Stimulated activated CD4-positive, alpha-beta T cell treated with anti-CD3 and anti-CD28 coated beads, Interleukin-1b, Interleukin-23, amount 100 ng/mL, for 24 hours (primary cell): Measurements from ENCODE around the gene RILPL1.
"Not testable (repeated sequence)": the region's sequence is repeated elsewhere in the genome, so short reads cannot be mapped to it uniquely, and the experiment has no call there.

Experiments
- DNase-seq, 4 experiments: peaks; one replicate each; pipeline ENCODE4 v3.0.0-alpha.2; 2020; ENCODE audit warnings: low read depth in 4 of 4, low spot score in 1 of 4

The RILPL1 gene

DNA sequence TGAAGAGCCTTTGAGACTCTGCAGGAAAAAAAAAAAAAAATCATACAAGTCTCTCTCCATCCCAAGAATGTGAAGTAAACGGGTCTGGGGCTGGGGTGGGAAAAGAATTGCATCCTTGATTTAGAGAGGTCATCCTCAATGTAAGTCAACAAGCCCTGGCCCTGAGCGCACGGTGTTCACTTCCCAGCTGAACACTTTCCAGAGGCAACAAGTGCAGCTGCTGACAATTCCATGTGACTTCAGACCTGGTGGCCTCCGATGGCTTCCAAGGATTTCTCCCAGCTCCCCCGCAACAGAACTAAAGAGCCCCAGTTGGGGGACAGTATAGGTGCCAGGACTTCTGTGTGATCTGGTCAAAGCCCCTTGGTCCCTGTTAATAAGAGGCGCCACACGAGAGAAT, 2.4 kb downstream of the RILPL1 start:
- no peak for DNase-seq

DNA sequence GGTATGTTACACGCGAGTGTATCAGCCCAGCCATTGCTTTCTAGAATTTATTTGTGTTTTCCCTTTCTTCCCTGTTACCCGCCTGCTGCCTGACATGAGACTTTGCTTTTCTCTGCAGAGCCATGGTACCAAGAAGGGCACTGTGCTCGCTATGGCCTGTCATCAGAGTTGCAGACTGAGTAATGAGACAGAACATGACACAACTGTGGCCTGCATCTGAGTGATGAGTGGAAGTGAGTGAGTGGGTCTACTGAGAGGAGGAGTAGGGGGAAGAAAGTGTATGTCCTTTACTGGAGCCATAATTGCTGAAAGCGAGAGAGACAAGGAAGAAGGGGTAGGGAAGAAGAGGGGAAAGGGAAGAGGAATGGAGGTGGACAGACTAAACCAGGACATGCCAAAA, 2.9 kb downstream of the RILPL1 start:
- no peak for DNase-seq

DNA sequence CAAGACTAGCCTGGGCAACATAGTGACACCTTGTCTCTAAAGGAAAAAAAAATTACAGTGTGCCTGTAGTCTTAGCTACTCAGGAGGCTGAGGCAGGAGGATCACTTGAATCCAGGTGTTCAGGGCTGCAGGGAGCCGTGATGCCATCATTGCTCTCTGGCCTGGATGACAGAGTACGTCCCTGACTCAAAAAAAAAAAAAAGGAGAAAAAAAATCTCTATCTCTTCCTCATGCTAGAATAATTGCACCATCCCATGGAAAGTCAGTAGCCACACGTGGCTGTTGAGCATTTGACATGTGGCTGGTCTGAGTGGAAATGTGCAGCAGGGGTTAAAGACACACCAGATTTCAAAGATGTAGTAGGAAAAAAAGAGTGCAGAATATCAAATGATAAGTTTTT, 3.8 kb downstream of the RILPL1 start:
- DNase-seq = no peak

DNA sequence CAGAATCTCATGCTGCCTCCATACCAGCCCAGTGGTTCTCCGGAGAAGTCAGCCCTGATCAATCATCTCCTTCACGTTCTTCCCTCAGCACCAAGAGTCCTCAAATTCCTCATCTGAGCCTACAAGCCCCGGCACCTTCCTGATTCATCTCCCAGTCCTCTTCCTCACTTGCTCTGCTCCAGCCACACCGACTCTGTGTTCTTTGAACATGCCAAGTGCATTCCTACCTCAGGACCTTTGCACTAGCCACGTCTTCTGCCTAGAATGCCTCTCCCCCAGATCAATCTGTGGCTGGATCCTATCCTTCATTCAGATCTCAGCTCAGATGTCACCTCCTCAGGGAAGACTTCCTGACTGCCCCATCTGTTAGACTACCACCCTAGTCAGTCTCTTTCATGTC, 4.7 kb downstream of the RILPL1 start:
- DNase-seq = no peak

DNA sequence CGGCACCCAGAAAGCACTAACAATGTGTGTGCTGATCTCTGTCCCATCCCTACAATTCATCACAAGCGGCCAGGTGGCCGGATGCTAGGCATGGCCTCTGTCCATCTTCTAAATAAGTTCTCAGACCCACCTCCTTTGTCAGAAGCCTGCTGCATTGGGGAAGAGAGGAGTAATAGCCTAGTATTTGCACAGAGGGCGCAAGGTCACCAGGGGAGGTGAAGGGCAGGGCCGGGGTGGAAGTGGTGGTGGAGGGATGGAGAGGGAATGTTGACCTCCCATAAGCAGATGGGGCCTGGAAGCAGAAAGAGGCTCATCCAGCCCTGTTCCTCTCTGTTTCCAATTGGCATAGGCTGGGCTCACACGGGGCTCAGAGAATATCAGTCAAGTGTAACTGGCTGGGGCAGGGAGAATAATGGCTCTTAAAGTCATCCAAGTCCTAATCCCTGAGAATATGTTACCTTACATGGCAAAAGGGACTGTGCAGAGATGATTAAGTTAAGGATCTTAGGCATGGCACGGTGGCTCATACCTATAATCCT, 6.9 kb downstream of the RILPL1 start:
- no peak for DNase-seq

DNA sequence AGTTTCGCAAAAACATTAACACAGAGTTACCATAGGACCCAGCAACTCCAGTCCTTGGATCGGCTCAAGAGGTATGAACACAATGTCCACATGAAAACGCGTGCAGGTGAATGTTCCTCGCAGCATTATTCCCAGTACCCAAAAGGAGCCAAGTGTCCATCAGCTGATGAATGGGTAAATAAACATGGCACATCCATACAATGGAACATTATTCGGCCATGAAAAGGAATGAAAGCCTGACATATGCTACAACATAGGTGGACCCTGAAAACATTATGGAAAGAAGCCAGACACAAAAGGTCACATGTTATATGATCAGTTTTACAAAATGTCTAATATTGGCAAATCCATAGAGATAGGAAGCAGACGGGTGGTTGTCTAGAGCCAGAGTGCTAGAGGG, 9.1 kb downstream of the RILPL1 start:
- DNase-seq = no peak

DNA sequence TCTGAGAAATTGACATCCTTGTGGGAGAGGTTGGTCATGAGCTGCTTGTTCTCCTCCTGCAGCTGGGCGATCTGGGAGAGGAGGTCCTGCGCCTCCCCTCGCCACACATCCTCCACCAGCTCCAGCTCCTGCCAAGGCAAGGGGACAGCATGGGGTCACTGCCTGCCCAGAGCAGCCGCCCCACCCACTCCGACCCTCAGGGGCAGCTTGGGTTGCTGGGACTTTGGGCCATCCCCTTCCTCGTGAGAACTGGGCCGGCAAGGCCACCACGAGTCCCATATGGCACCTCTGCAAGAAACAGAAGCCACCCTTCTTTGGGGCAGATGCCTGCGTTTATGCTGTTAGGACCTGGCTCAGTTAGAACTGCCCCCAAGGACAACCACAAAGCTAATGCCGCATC, 10.0 kb downstream of the RILPL1 start:
- no peak for DNase-seq

DNA sequence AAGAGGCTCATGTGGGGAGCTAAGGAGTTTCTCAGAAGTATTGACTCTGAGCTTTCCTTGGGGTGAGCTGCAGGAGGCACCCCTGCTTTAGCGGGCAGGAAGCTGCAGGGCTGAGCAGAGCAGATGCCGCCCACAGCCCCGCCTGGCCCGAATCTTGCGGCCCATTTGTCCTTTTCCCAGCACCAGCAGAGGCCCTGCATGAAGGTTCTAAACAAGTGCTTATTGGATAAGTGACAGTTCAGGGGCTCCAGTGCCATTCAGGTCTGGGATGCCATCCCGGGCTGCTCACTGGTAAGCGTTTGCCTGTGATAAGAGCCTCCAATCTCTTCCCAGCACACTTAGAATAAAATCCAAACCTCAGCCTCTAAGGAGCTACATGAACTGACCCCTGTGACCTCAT, 11.4 kb downstream of the RILPL1 start:
- DNase-seq = no peak

DNA sequence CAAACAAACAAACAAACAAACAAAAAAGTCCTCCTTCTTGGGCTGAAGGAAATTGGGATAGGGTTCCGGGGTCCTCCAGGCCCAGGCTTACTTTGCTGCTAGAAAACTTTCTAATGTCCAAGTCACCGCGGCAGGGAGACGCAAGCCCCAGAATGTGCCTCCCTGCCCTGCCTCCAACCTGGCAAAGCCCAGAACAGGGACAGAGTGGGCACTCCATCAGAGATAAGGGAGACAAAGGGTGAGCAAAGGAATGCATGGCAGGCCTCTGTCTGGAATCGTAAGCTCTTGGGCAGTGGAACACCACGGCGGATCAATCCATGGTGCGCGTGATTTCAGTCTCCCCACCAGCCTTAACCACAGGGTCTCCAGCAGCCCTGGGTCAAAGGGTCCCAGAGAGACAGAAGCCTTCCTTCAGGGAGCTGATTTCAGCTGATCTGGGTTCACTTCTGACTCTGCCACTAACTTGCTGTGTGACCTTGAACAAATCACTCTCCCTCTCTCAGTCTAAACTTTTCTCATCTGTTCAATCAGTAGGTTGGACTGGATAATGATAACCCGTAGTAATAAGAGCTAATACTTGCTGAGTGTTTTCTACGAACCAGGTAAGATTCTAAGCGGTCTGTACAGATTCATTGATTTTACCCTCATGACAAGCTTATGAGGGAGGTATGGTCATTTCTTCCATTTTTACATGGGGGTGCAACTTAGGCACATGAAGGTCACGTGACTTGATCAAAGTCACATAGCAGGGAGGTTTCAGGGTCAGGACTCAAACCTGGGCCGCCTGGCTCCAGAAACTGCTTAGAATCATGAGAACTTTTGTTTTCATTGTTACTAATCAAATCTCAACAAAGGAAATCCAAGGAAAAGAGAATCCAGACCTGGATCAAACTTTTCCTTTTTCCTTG, 12.7 kb downstream of the RILPL1 start:
- DNase-seq = no peak

DNA sequence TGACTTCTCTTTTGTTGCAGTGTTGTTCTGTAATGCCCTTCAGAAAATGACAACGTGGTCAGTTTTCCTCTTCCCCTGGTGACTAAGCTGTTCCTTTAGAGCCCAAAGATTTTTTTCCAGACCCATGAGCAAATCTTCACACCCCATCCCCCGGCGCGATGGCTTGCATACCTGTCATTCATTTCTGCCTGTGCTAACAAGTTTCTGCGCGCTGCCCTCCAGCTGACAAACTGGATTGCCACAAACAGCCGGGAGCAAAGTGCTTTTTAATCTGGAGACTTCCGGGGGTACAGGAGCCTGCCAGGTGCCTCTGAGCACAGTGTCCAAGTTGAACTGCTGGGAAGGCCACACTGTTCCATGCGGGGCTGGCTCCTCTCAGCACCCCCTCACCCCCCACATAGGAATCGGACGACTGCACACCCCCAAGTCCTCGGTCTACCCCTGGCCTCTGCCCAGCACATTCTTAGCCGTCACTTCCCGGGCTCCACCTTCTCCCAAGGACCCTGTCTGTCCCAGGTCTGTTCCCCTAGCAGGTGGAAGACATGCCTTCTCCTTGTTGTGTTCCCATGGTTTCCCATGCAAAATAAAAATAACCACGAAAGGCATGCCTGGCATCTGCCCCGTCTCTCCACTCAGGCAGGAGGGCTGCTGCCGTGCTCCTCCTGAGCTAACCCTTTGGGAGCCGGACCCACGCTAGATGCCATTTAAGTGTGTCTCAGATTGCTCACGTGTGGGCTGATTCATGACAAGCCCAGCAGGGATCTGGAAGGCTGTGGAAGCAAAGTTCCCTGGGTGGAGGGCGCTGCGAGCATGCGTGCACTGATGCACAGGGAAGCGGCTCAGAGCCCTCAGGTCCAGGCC, 14.1 kb downstream of the RILPL1 start:
- DNase-seq = no peak

DNA sequence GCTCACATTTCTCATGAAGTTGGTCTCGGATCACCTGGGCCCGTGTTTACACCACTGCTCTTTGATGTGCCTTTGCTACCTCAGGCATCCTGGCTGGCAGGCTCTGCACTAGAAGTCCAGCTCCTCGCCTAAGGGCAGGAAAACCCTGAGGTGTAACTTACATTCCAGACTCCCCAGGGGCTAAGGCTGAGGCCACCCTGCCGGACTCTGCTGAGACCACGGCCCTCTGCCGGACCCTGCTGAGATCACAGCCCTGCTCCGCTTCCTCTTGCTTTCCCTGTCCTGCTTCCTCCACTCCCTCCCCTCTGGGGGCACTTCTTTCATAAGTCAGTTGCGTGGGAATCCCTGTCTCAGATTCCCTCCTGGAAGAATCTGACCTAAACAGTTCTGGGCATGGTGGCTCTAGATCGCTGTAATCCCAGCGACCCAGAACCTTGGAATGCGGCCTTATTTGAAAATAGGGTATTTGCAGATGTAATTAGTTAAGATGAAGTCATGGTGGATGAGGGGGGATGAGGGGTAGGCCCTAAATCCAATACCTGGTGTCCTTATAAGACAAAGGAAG, 17.2 kb downstream of the RILPL1 start:
- DNase-seq = no peak

DNA sequence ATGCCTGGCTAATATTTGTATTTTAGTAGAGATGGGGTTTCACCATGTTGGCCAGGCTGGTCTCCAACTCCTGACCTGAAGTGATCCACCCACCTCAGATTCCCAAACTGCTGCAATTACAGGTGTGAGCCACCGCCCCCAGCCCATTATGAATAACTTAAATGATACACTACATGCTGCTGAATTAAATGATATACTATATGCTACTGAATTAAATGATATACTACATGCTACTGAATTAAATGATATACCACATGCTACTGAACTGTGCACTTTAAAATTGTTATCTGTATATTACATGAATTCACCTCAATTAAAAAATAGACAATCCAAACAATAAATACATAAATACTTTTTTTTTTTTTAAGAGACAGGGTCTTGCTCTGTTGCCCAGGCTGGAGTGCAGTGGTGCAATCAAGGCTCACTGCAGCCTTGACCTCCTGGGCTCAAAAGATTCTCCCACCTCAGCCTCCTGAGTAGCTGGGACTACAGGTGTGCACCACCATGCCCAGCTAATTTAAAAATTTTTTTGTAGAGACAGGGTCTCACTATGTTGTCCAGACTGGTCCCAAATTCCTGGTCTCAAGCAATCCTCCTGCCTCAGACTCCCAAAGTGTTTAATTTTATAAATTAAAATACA, 18.8 kb downstream of the RILPL1 start:
- DNase-seq = not testable (repeated sequence)

DNA sequence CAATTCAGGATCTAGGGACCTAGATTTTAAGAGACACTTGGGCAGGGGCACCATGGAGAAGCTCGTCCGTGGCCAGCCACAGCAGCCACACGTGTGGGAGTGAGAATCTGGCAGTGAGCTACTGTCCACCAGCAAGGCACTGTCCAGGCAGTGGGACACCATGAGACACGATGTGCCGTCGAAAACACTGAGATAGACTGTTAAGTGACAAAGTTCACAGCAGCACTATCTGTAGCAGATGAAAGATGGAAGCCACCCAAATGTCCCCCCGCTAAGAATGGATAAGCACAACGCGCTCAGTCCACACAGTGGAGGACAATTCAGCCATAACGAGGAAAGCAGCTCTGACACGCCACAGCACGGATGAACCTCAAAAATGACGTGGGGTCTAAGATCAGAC, 19.7 kb downstream of the RILPL1 start:
- DNase-seq = no peak

DNA sequence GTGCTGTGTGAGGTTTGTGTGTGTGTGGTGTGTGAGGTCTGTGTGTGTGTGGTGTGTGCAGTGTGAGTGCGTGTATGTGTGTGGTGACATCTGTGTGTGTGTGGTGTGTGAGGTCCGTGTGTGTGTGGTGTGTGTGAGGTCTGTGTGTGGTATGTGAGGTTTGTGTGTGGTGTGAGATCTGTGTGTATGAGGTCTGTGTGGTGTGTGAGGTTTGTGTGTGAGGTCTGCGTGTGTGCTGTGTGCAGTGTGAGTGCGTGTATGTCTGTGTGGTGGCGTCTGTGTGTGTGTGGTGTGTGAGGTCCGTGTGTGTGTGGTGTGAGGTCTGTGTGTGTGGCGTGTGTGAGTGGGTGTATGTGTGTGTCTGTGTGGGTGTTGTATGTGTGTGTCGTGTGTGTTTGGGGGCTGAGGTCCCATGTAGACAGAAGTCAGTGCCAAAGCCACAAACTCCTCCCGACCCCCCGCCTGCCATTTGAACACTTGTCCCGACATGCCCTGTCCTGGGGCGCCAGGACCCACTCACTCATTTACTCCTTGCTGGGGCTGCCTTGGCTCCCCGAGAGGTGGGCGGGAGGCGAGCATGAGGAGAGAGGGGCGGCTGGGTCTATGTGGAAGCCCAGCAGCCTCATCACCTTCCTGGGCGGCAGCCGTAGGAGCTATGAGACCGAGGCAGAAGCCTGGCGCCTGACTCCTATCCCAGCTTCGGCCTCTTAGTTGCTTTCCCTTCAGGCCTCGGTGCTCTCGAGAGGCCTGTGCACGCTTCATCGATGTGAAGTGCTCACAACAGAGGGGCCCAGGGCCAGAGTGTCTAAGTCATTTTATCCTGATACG, 20.5 kb downstream of the RILPL1 start:
- no peak for DNase-seq

DNA sequence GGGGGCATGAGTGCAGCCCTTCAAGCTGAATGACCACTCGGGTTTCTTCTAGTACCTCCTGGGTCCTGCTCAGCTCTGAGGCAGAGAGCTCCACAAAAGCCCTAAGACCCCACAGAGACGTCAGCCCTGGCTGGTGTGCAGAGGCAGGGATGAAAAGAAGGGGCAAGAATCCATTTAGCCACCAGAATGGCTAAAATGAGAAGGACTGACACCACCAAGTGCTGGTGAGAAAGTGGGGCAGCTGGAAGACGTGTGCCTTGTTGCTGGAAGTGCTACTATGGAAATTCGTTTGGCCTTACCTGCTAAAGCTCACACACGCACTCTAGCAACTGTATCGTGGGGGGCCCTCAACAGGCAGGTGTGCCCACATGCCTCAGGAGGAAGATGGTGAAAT, 26.7 kb downstream of the RILPL1 start:
- no peak for DNase-seq

DNA sequence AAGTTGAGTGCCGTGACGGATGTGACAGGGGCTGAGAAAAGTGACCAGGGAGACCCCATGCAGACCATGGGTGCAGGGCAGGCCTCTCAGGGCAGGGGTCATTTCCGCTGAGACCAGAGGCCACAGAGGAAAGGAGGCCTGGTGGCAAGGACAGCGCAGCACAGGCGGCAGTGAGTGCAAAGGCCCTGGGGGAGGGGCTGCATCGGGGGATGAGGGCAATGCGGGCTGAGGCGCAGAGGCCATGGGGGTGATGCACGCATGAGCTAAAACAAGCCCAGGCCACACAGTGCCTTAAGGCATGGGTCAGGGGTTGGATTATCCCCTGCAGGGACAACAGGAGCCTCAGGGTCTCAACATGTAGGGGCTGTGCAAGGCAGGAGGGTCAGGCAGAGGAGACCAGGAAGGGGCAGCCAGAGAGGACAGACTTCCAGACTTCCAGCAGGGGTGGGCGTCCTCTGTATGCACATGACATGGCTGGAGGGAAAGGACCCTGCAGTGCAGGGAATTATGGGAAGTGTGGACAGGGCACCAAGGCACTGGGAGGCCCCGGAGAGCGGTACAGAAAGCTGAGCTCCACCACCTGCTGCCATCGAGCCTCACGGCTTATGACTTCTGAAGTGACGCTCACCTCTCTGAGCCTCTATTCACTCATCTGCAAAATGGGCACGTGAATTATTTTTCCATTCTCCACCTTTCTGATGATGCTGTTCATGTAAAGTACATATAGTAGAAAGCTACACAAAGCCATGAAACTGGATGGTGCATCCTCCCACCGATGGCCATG, 27.3 kb downstream of the RILPL1 start:
- no peak for DNase-seq

DNA sequence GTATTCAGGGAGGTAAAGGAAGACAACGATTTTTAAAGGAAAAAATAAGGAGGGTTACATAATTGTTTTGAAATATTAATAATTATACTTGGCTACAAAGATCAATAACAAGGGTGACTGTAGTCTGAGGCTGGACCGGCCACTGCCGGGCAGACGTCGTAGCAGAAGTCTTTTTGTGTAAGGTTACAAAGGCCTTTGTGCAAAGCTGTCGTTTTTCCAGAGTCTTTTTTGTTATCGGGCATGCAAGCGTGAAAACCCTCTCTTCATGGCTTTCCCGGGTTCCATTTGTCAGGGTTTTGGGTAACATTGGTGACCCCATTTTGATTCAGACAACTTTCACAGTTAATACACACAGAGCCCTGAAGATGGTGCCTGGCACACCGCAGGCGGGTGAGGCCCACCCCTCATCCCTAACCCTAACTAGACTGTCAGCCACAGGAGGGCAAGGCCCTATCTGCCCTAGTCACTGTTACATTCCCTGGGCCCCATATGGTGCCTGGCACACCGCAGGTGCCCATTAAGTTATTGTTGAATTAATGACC, 31.3 kb downstream of the RILPL1 start:
- DNase-seq = no peak

DNA sequence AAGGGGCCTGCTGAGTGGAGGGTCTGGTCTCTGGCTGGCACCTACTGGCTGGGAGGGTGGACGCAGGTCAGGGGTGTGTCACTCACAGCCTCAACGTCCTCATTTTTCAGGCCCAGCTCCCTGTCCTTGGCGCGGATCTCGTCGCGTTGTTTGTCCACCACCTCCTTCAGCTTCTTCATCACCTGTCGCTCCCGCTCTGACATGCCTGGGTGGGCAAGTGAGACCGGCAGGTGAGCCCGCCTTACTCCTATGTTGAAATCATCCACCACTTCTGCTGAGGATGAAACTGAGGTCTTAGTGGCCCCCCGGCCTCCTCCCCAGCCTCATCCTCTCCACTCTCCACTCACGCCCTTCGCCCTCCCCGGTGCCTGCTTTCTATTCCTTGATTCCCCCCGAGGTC, 34.2 kb downstream of the RILPL1 start:
- no peak for DNase-seq

DNA sequence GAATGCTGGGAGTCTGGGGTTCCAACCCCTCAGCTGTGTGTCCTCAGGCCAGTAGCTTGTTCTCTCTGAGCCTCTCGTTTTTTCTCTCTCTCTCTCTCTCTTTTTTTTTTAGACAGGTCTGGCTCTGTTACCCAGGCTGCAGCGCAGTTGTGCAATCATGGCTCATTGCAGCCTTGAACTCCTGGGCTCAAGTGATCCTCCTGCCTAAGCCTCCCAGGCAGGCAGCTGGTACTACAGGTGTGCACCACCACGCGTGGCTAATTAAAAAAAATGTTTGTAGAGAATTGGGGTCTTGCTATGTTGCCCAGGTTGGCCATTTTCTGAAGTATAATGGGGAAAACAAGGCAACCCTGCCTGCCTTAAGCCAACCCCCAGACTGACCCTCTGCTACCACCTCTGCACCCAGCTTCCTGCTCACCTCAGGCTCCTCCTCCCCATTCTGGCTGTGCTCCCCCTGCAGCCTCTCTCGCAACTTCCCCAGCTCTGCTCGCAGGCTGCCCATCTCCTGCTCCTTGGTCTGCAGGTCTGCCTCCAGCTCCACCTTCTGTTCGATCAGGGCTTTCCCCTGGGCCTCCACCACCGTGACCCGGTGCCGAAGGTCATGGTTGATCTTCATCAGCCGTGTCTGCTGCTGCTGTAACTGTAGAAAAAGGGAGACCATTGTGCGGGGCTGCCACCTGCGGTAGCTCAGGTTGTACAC, 35.2 kb downstream of the RILPL1 start:
- DNase-seq = no peak
